DND-41 (cell line): Measurements from ENCODE around the gene GPT2.

ENCODE experiments used
- ATAC-seq: fragments of 200-7000 bp; cut with Tn5 transposase; 3 replicates; pipeline ENCODE4 v1.9.1; 2021; ENCODE audit warnings: low read depth; ENCODE audit not compliant: insufficient read depth
- DNase-seq: peaks from one replicate; pipeline ENCODE4 v3.0.0-alpha.2; 2020
- H2AFZ ChIP-seq: 2 replicates; pipeline ENCODE4 v1.6.0; 2012; ENCODE audit warnings: low read depth, low read length
- H3K27ac ChIP-seq: 2 replicates; pipeline ENCODE4 v1.5.1; 2012; ENCODE audit warnings: low read length, inconsistent platforms
- H3K27me3 ChIP-seq: fragments of 200-600 bp; sonication (generic); 2 replicates; pipeline ENCODE4 v1.6.0; 2012; ENCODE audit warnings: low read length, mild to moderate bottlenecking, inconsistent platforms; ENCODE audit not compliant: insufficient read depth, poor library complexity
- H3K36me3 ChIP-seq: 2 replicates; pipeline ENCODE4 v1.5.1; 2012; ENCODE audit warnings: low read length, inconsistent platforms; ENCODE audit not compliant: insufficient read depth
- H3K4me1 ChIP-seq: 2 replicates; pipeline ENCODE4 v1.5.1; 2012; ENCODE audit warnings: mild to moderate bottlenecking, low read length; ENCODE audit not compliant: insufficient read depth
- H3K4me2 ChIP-seq: 2 replicates; pipeline ENCODE4 v1.6.0; 2012; ENCODE audit warnings: mild to moderate bottlenecking, moderate library complexity, low read length, inconsistent platforms; ENCODE audit not compliant: insufficient read depth
- H3K4me3 ChIP-seq, 2 experiments: fragments of 200-600 bp in 1 of 2; shearing (Covaris generic) in 1 of 2; 2 replicates each; pipeline ENCODE4 v1.5.1; 2012 to 2016; ENCODE audit warnings: inconsistent platforms in 2 of 2, low read length in 2 of 2, mild to moderate bottlenecking in 2 of 2, low read depth in 1 of 2, moderate library complexity in 1 of 2
- H3K79me2 ChIP-seq: 2 replicates; pipeline ENCODE4 v1.6.0; 2012; ENCODE audit warnings: low read length, inconsistent platforms; ENCODE audit not compliant: insufficient read depth
- H3K9ac ChIP-seq: 2 replicates; pipeline ENCODE4 v1.6.0; 2012; ENCODE audit warnings: low read depth, mild to moderate bottlenecking, inconsistent platforms, low read length, moderate library complexity
- H3K9me3 ChIP-seq: 2 replicates; pipeline ENCODE4 v1.5.1; 2012; ENCODE audit warnings: low read length, moderate library complexity, mild to moderate bottlenecking, inconsistent platforms; ENCODE audit not compliant: insufficient read depth, severe bottlenecking
- H4K20me1 ChIP-seq: 2 replicates; pipeline ENCODE4 v1.6.0; 2012; ENCODE audit warnings: low read length; ENCODE audit not compliant: insufficient read depth
- CTCF ChIP-seq: IDR thresholded peaks from 2 replicates; pipeline ENCODE4 v1.5.1; 2012; ENCODE audit warnings: borderline replicate concordance, low read length, moderate library complexity, mild to moderate bottlenecking; ENCODE audit not compliant: poor library complexity, severe bottlenecking; ENCODE audit errors: extremely low read depth
- EZH2 ChIP-seq: IDR thresholded peaks from 3 replicates; pipeline ENCODE4 v1.6.1; 2012; ENCODE audit warnings: borderline replicate concordance, low read depth, mild to moderate bottlenecking, moderate library complexity, low read length, inconsistent platforms; ENCODE audit not compliant: severe bottlenecking

GPT2 gene

GRCh38 chr16:46962629-46963028, 78.5 kb downstream of the GPT2 start:
- H3K4me2 ChIP-seq = no peak overlapping the region
- ATAC-seq (no peak), DNase-seq (no peak)
- peaks cover 68% of the 10 kb centered on the region for H3K79me2 ChIP-seq
- H2AFZ ChIP-seq = no peak overlapping the region
- H3K27ac ChIP-seq = no peak overlapping the region
- no peaks in the 10 kb centered on the region for H3K9me3 ChIP-seq
- no peak overlapping the region for H3K4me3 ChIP-seq
- no peaks in the 10 kb centered on the region for H3K27me3 ChIP-seq
- H3K9ac ChIP-seq = no peak overlapping the region
- no peak for TF ChIP-seq CTCF
- no peak for TF ChIP-seq EZH2
- H4K20me1 ChIP-seq = peaks cover 49% of the 10 kb centered on the region
- H3K36me3 ChIP-seq = peaks cover 94% of the 10 kb centered on the region
- no peaks in the 10 kb centered on the region for H3K4me1 ChIP-seq

GRCh38 chr16:46968063-46968435, 83.9 kb downstream of the GPT2 start:
- Histone ChIP-seq H3K27ac (no peak overlapping the region), H3K9me3 (no peaks in the 10 kb centered on the region), H4K20me1 (peaks cover 60% of the 10 kb centered on the region), H3K36me3 (peaks cover 82% of the 10 kb centered on the region), H2AFZ (no peak overlapping the region), H3K4me3 (no peak overlapping the region), H3K4me2 (no peak overlapping the region), H3K4me1 (peaks cover 26% of the 10 kb centered on the region), H3K9ac (no peak overlapping the region), H3K27me3 (no peaks in the 10 kb centered on the region), H3K79me2 (peaks cover 87% of the 10 kb centered on the region)
- TF ChIP-seq CTCF = no peak
- no peak for TF ChIP-seq EZH2
- DNase-seq = no peak
- no peak for ATAC-seq

GRCh38 chr16:46970089-46970488, 85.9 kb downstream of the GPT2 start:
- DNase-seq (no peak), ATAC-seq (no peak)
- peaks cover 59% of the 10 kb centered on the region for H4K20me1 ChIP-seq
- peak overlapping the region; percentile 32; the same call in 1 of the 2 replicates for H3K4me2 ChIP-seq
- no peak overlapping the region for H3K9ac ChIP-seq
- H3K27ac ChIP-seq = no peak overlapping the region
- H3K9me3 ChIP-seq = no peaks in the 10 kb centered on the region
- no peak overlapping the region for H3K4me3 ChIP-seq
- no peak overlapping the region for H2AFZ ChIP-seq
- peaks cover 61% of the 10 kb centered on the region for H3K36me3 ChIP-seq
- H3K4me1 ChIP-seq = peaks cover 35% of the 10 kb centered on the region
- H3K79me2 ChIP-seq = peaks cover 87% of the 10 kb centered on the region
- H3K27me3 ChIP-seq = no peaks in the 10 kb centered on the region
- no peak for TF ChIP-seq EZH2
- no peak for TF ChIP-seq CTCF

- no peaks in the 10 kb centered on the region for H3K9me3 ChIP-seq
- no peaks in the 10 kb centered on the region for H3K27me3 ChIP-seq
- TF ChIP-seq EZH2 (no peak), CTCF (no peak)
- ATAC-seq (no peak), DNase-seq (no peak)
- H3K4me1 ChIP-seq = peaks cover 35% of the 10 kb centered on the region
- H3K4me2 ChIP-seq = peak overlapping the region; percentile 87; the same call in 1 of the 2 replicates
- peaks cover 80% of the 10 kb centered on the region for H3K79me2 ChIP-seq
- no peak overlapping the region for H2AFZ ChIP-seq
- H3K4me3 ChIP-seq = peak overlapping the region in 1 of 2 experiments; percentile 27; a peak in 1 of 4 replicates
- no peak overlapping the region for H3K27ac ChIP-seq
- no peak overlapping the region for H3K9ac ChIP-seq
- H3K36me3 ChIP-seq = peaks cover 49% of the 10 kb centered on the region
- peaks cover 54% of the 10 kb centered on the region for H4K20me1 ChIP-seq
Measured at GRCh38 chr16:46971271-46971670, 87.1 kb downstream of the GPT2 start.
